ENCODE data around the gene AJUBA. TPM values are rescaled to one million over a fixed set of nuclear protein-coding genes. Genes with fewer than 3 reads are reported as not detected.
A peak's percentile ranks its signal among the peaks of the same experiment; 100 is the strongest.
"Not testable (repeated sequence)": the region's sequence is repeated elsewhere in the genome, so short reads cannot be mapped to it uniquely, and the experiment has no call there.

Gene AJUBA
- total RNA-seq, 1 experiment from 2014 or later, result 32.7 TPM

GRCh38 chr14:22966783-22967269 lies 15.5 kb downstream of the AJUBA start:
- no TSS peak for BruUV-seq (replicated peaks)
- no peak overlapping the region for H3K27ac Mint-ChIP-seq (ENCODE audit: unreplicated experiment)
- no peak for TF ChIP-seq CTCF (IDR thresholded peaks at IDR 0.05; ENCODE audit: unreplicated experiment)
- H3K27me3 Mint-ChIP-seq (ENCODE audit: unreplicated experiment), result no peaks in the 10 kb centered on the region
- peaks cover 7% of the 10 kb centered on the region for H3K36me3 Mint-ChIP-seq (ENCODE audit: insufficient read depth, unreplicated experiment)
- intact Hi-C loops (cut with micrococcal nuclease; ENCODE audit: unreplicated experiment), result no loop called here
- no peak for DNase-seq
- no peaks in the 10 kb centered on the region for H3K9me3 Mint-ChIP-seq (ENCODE audit: low read depth, unreplicated experiment)
- H3K4me3 Mint-ChIP-seq (ENCODE audit: low read depth, unreplicated experiment), result no peak overlapping the region
- no peaks in the 10 kb centered on the region for H3K4me1 Mint-ChIP-seq (ENCODE audit: low read depth, unreplicated experiment)
- CTCF ChIA-PET, result interaction anchor here (1.3 kb wide), 1 partner anchor 20 kb away, joined by 3 read pairs; no protein-coding TSS in a partner anchor

- H3K36me3 Mint-ChIP-seq (ENCODE audit: insufficient read depth, unreplicated experiment); H3K4me3 Mint-ChIP-seq (ENCODE audit: low read depth, unreplicated experiment); BruUV-seq (replicated peaks); H3K27me3 Mint-ChIP-seq (ENCODE audit: unreplicated experiment); intact Hi-C loops (cut with micrococcal nuclease; ENCODE audit: unreplicated experiment); DNase-seq; H3K27ac Mint-ChIP-seq (ENCODE audit: unreplicated experiment); H3K4me1 Mint-ChIP-seq (ENCODE audit: low read depth, unreplicated experiment); H3K9me3 Mint-ChIP-seq (ENCODE audit: low read depth, unreplicated experiment): not testable (repeated sequence)
- CTCF ChIA-PET, result interaction anchor here (0.7 to 1.3 kb wide), 2 partner anchors 20 to 35 kb away, joined by 3 read pairs; no protein-coding TSS in a partner anchor
These were observed 16.2 kb downstream of the AJUBA start for GRCh38 chr14:22965916-22966782.

- CTCF ChIA-PET, result interaction anchor here (0.6 kb wide), 2 partner anchors 65 to 224 kb away, joined by 3 to 4 read pairs; no protein-coding TSS in a partner anchor
These were observed 20.2 kb downstream of the AJUBA start for GRCh38 chr14:22962061-22962676.

GRCh38 chr14:22955702-22956569 lies 26.4 kb downstream of the AJUBA start:
- Mint-ChIP-seq H3K27me3 (ENCODE audit: unreplicated experiment) (no peaks in the 10 kb centered on the region), H3K36me3 (ENCODE audit: insufficient read depth, unreplicated experiment) (peaks cover 27% of the 10 kb centered on the region), H3K4me3 (ENCODE audit: low read depth, unreplicated experiment) (peak overlapping the region; percentile 95), H3K9me3 (ENCODE audit: low read depth, unreplicated experiment) (no peaks in the 10 kb centered on the region), H3K27ac (ENCODE audit: unreplicated experiment) (peak overlapping the region; percentile 56), H3K4me1 (ENCODE audit: low read depth, unreplicated experiment) (peaks cover 11% of the 10 kb centered on the region)
- no peak for DNase-seq
- TF ChIP-seq CTCF (IDR thresholded peaks at IDR 0.05; ENCODE audit: unreplicated experiment), result no peak
- intact Hi-C loops (cut with micrococcal nuclease; ENCODE audit: unreplicated experiment), result no loop called here
- CTCF ChIA-PET, result interaction anchor here (0.5 to 1.6 kb wide), 8 partner anchors 12 to 102 kb away, joined by 3 to 10 read pairs (median 5); partner anchors contain the start of gene PRMT5
- BruUV-seq (replicated peaks), result no TSS peak

More at GRCh38 chr14:22962061-22962676, 20.2 kb downstream of the AJUBA start:
- no peaks in the 10 kb centered on the region for H3K9me3 Mint-ChIP-seq (ENCODE audit: low read depth, unreplicated experiment)
- BruUV-seq (replicated peaks), result no TSS peak
- intact Hi-C loops (cut with micrococcal nuclease; ENCODE audit: unreplicated experiment), result no loop called here
- no peak for TF ChIP-seq CTCF (IDR thresholded peaks at IDR 0.05; ENCODE audit: unreplicated experiment)
- no peak overlapping the region for H3K27ac Mint-ChIP-seq (ENCODE audit: unreplicated experiment)
- no peak overlapping the region for H3K4me3 Mint-ChIP-seq (ENCODE audit: low read depth, unreplicated experiment)
- DNase-seq, result no peak
- H3K27me3 Mint-ChIP-seq (ENCODE audit: unreplicated experiment), result no peaks in the 10 kb centered on the region
- peaks cover under 1% of the 10 kb centered on the region for H3K36me3 Mint-ChIP-seq (ENCODE audit: insufficient read depth, unreplicated experiment)
- H3K4me1 Mint-ChIP-seq (ENCODE audit: low read depth, unreplicated experiment), result no peaks in the 10 kb centered on the region

Data from Calu3 (cell line).